BE2C (cell line): ENCODE data around the gene PTPRN2.

Source experiments
- DNase-seq: peaks from one replicate; pipeline ENCODE4 v3.0.0-alpha.2; 2020
- H3K27me3 ChIP-seq: fragments of 250-450 bp; sonication (Bioruptor Pico); 2 replicates; pipeline ENCODE4 v1.5.1; 2020; ENCODE audit warnings: mild to moderate bottlenecking
- H3K36me3 ChIP-seq: fragments of 250-450 bp; sonication (Bioruptor Pico); 2 replicates; pipeline ENCODE4 v1.5.1; 2020; ENCODE audit warnings: mild to moderate bottlenecking
- H3K4me1 ChIP-seq: fragments of 250-450 bp; sonication (Bioruptor Pico); 2 replicates; pipeline ENCODE4 v1.5.1; 2020
- H3K4me3 ChIP-seq: 2 replicates; pipeline ENCODE4 v1.5.1; 2011; ENCODE audit warnings: low read depth, low read length
- H3K9me3 ChIP-seq: fragments of 250-450 bp; sonication (Bioruptor Pico); 2 replicates; pipeline ENCODE4 v1.5.1; 2020
- CTCF ChIP-seq: IDR thresholded peaks from 2 replicates; pipeline ENCODE4 v1.5.1; 2012; ENCODE audit warnings: mild to moderate bottlenecking, low read depth, low read length

Gene PTPRN2

DNA sequence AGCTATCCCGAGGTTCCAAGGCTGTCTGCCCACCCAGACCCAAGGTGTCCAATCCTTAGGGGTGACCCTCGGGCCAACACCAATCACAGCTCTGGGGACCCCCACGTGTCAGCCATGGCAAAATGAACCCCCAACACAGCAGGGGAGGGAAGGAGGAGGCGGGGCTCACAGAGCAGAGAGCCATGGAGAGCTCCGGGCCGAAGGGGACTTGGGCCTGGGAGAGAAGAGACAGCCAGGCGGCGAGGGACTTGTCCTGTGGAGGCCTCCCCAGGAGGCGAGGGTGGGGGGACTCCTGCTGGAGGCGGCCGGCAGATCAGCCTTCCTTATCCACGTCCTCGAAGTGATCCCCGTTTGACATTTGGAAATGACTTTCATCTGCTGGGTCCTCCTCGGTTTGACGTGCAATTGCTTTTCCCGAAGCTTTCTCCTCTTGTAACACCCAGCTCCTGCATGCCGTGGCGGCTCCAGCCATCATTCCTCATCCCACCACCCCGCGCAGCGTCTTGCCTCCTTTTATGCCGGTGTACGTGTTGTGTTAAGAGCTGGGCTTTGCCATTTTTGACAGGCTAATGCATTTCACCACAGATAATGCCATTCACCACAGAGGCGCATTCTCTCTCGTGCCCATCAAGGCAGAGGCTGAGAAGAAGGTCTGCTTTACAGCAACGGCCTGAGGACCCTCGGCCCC lies 913.5 kb downstream of the PTPRN2 start:
- H3K9me3 ChIP-seq = no peaks in the 10 kb centered on the region
- H3K4me1 ChIP-seq = no peaks in the 10 kb centered on the region
- no peak for DNase-seq
- no peak for TF ChIP-seq CTCF
- no peaks in the 10 kb centered on the region for H3K36me3 ChIP-seq
- no peak overlapping the region for H3K4me3 ChIP-seq
- no peaks in the 10 kb centered on the region; the same call in 1 of the 2 replicates for H3K27me3 ChIP-seq

GRCh38 chr7:157673573-157673972 lies 914.0 kb downstream of the PTPRN2 start:
- no peak for DNase-seq
- no peaks in the 10 kb centered on the region for H3K9me3 ChIP-seq
- H3K36me3 ChIP-seq = no peaks in the 10 kb centered on the region
- H3K27me3 ChIP-seq = no peaks in the 10 kb centered on the region; the same call in 1 of the 2 replicates
- H3K4me3 ChIP-seq = no peak overlapping the region
- no peaks in the 10 kb centered on the region for H3K4me1 ChIP-seq
- TF ChIP-seq CTCF = no peak

- H3K4me1 ChIP-seq = no peaks in the 10 kb centered on the region
- no peaks in the 10 kb centered on the region; the same call in 1 of the 2 replicates for H3K27me3 ChIP-seq
- H3K36me3 ChIP-seq = no peaks in the 10 kb centered on the region
- DNase-seq = no peak
- TF ChIP-seq CTCF = no peak
- no peak overlapping the region for H3K4me3 ChIP-seq
- no peaks in the 10 kb centered on the region for H3K9me3 ChIP-seq
Measured at GRCh38 chr7:157671358-157672255, 916.0 kb downstream of the PTPRN2 start.

GRCh38 chr7:157670490-157671357 lies 916.9 kb downstream of the PTPRN2 start:
- Histone ChIP-seq H3K36me3 (no peaks in the 10 kb centered on the region), H3K4me1 (no peaks in the 10 kb centered on the region), H3K9me3 (no peaks in the 10 kb centered on the region), H3K27me3 (no peaks in the 10 kb centered on the region; the same call in 1 of the 2 replicates), H3K4me3 (no peak overlapping the region)
- no peak for TF ChIP-seq CTCF
- no peak for DNase-seq

DNA sequence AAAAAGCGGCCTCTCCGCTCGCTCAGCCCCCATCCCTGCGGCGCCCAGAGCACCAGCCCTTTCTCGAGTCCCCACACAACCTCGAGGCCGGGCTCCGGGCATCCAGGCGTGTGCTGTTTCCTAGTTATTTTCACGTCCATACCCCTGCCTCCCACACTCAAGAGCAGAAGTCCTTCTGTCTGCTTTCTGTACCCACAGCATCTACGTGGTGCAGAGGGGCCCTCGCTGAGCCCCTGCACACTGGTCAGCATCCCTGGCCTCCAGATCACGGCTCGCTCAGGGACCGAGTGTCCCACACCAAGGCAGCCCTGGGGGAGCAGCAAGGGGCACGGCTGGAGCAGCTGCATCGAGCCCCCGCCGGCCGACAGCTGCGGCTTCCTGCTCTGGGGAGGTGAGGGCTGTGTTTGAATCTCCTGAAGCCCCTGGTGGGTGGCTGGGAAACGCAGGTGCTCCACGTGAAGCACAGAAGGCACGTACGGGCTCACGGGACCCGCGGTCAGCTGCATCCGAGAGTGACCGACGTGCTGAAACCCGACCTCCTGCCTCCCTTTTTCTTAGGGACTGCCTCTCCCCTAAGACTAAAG lies 917.8 kb downstream of the PTPRN2 start:
- Histone ChIP-seq H3K4me3 (no peak overlapping the region), H3K27me3 (no peaks in the 10 kb centered on the region; the same call in 1 of the 2 replicates), H3K36me3 (no peaks in the 10 kb centered on the region), H3K4me1 (no peaks in the 10 kb centered on the region), H3K9me3 (no peaks in the 10 kb centered on the region)
- no peak for TF ChIP-seq CTCF
- DNase-seq = no peak
